GM15510 (cell line): ENCODE measurements around the gene RAD54L2.

Source experiments
- POLR2A ChIP-seq: IDR thresholded peaks from 3 replicates; pipeline ENCODE4 v1.6.1; 2011; ENCODE audit warnings: borderline replicate concordance; ENCODE audit not compliant: insufficient read length; ENCODE audit errors: extremely low read depth

RAD54L2 gene

GRCh38 chr3:51538459-51539290 is at the start of gene RAD54L2:
TSS of gene RAD54L2 (plus strand) at chr3:51538719. CDS start at chr3:51590421, 51,702 bp downstream.
- peak; percentile 86 for TF ChIP-seq POLR2A

- TF ChIP-seq POLR2A = no peak
These were observed 39.4 kb upstream of the RAD54L2 start for GRCh38 chr3:51498876-51499738.

GRCh38 chr3:51500632-51501131 is 37.8 kb upstream of the RAD54L2 start:
- TF ChIP-seq POLR2A = no peak

GRCh38 chr3:51501833-51502561 is 36.5 kb upstream of the RAD54L2 start:
- no peak for TF ChIP-seq POLR2A

GRCh38 chr3:51502562-51502910 is 36.0 kb upstream of the RAD54L2 start:
- TF ChIP-seq POLR2A = no peak

GRCh38 chr3:51503007-51503406 is 35.5 kb upstream of the RAD54L2 start:
- TF ChIP-seq POLR2A = no peak

- TF ChIP-seq POLR2A = no peak
These were observed 30.3 kb upstream of the RAD54L2 start for GRCh38 chr3:51508255-51508654.

- TF ChIP-seq POLR2A = no peak
These were observed 27.5 kb upstream of the RAD54L2 start for GRCh38 chr3:51510996-51511395.

- no peak for TF ChIP-seq POLR2A
These were observed 24.3 kb upstream of the RAD54L2 start for GRCh38 chr3:51514210-51514609.

GRCh38 chr3:51519848-51520247 is 18.7 kb upstream of the RAD54L2 start:
- no peak for TF ChIP-seq POLR2A

GRCh38 chr3:51522273-51522962 is 16.1 kb upstream of the RAD54L2 start:
- no peak for TF ChIP-seq POLR2A

- TF ChIP-seq POLR2A = no peak
These were observed 8.0 kb upstream of the RAD54L2 start for GRCh38 chr3:51530485-51530884.

- TF ChIP-seq POLR2A = no peak
These were observed 3.1 kb upstream of the RAD54L2 start for GRCh38 chr3:51535146-51536019.
